ENCODE measurements around the gene PLRG1. TPM values are rescaled to one million over a fixed set of nuclear protein-coding genes. Genes with fewer than 3 reads are reported as not detected.

The PLRG1 gene
- polyA plus RNA-seq, 1 donor (not counting 4 experiments of a cell fraction or from before 2014, with no cell fraction given): 132 TPM

DNA sequence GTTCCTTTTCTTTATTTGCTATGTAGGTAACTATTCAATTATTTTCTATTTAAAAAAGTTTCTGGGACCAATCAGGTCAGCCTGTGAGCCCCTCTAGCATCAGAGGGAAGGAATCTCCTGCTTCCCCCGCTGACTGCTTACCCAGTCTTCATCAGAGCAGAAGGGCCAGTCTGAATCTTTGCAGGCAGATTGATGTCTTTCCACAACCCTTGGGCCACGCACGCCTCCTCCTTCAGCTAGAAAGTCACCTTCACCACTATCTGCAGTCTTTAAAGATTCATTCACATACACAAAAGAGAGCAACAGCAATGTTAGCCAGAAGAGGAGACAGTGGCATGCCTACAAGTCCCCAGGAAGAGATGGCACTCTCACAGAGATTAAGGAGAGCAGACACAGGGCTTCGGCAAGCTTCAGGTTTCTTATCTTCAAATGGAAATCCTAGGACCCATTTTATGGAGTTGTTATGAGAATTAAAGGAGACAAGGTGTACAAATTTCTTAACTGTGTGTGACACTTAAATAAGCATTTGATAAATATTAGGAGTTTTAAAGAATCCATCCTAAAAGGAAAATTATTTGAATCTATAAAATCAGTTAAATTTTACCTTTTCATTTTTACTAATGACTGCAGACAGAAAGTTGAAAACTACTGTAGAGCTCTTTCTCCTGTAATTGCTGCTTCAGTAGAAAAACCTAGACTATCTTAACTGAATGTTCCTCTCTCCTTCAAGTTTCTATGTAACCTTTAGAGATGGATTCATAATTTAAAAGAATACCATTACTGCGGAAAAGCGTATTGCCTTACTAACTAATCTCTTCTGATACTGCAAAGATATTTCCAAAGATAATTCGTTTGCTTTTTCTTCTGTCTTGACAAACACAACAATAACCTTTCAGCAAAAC lies 39.3 kb upstream of the PLRG1 start:
- no peak overlapping the region for H3K4me2 ChIP-seq (ENCODE audit: control insufficient read depth, extremely low read depth, insufficient read depth, low read depth, low read length)
- FAIRE-seq (no peak), DNase-seq (ENCODE audit: low read depth, low spot score) (no peak)
- dilution Hi-C loops (cut with MboI; ENCODE audit: extremely low pct_ligation_motif_present, low sequenced_read_pairs): no loop called here
- H4K20me1 ChIP-seq (ENCODE audit: control insufficient read depth, extremely low read depth, insufficient read depth, low read length): no peaks in the 10 kb centered on the region
- no peak overlapping the region for H3K9ac ChIP-seq (ENCODE audit: control insufficient read depth, extremely low read depth, insufficient read depth, low read length)
- no peaks in the 10 kb centered on the region for H3K4me1 ChIP-seq (ENCODE audit: control insufficient read depth, extremely low read depth, insufficient read depth, low read length)
- no peaks in the 10 kb centered on the region for H3K79me2 ChIP-seq (ENCODE audit: control insufficient read depth, insufficient read depth, low read length)
- no peaks in the 10 kb centered on the region for H3K9me3 ChIP-seq (ENCODE audit: control insufficient read depth, low read depth, low read length)
- H2AFZ ChIP-seq (ENCODE audit: control insufficient read depth, low read length): no peak overlapping the region
- no peak overlapping the region for H3K27ac ChIP-seq (ENCODE audit: control insufficient read depth, insufficient read depth, low read length)
- no peaks in the 10 kb centered on the region for H3K36me3 ChIP-seq (ENCODE audit: control insufficient read depth in 2 of 2, extremely low read depth in 1 of 2, insufficient read depth in 2 of 2, low read length in 2 of 2)
- H3K9me1 ChIP-seq (ENCODE audit: control insufficient read depth, extremely low read depth, insufficient read depth, low read length): no peaks in the 10 kb centered on the region
- TF ChIP-seq, protein P1, sequence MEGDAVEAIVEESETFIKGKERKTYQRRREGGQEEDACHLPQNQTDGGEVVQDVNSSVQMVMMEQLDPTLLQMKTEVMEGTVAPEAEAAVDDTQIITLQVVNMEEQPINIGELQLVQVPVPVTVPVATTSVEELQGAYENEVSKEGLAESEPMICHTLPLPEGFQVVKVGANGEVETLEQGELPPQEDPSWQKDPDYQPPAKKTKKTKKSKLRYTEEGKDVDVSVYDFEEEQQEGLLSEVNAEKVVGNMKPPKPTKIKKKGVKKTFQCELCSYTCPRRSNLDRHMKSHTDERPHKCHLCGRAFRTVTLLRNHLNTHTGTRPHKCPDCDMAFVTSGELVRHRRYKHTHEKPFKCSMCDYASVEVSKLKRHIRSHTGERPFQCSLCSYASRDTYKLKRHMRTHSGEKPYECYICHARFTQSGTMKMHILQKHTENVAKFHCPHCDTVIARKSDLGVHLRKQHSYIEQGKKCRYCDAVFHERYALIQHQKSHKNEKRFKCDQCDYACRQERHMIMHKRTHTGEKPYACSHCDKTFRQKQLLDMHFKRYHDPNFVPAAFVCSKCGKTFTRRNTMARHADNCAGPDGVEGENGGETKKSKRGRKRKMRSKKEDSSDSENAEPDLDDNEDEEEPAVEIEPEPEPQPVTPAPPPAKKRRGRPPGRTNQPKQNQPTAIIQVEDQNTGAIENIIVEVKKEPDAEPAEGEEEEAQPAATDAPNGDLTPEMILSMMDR (optimal IDR thresholded peaks at IDR 0.05 in 1 of 3, IDR thresholded peaks at IDR 0.05 in 1 of 3, conservative IDR thresholded peaks at IDR 0.05 in 1 of 3; ENCODE audit: extremely low read depth in 1 of 3, insufficient read depth in 2 of 3, low read length in 3 of 3): no peak
- TF ChIP-seq EZH2 (IDR thresholded peaks at IDR 0.05; ENCODE audit: low read length): no peak
- H3K4me3 ChIP-seq (ENCODE audit: control insufficient read depth in 2 of 3, extremely low read depth in 1 of 3, insufficient read depth in 2 of 3, low read depth in 1 of 3, low read length in 3 of 3): no peak overlapping the region
- H3K27me3 ChIP-seq (ENCODE audit: control insufficient read depth, extremely low read depth, insufficient read depth, low read length): peaks cover 3% of the 10 kb centered on the region

DNA sequence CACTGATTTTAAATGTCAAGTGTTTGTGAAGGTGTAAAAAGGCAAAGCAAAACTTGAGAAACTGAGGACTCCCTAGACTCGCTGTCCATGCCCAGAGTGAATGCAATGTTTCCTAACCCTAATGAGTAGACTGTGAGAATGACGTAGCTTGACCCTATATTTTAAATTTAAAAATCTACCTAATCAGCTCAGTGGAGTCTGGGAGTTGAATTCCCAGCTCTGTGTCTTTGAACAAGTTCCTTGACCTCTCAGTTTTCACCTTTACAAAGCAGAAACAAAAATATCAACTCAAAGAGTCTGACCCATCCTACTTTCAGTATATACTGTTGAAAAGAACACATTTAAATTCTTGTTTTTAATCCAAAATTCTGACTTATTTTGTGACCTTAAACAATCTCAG lies 38.0 kb upstream of the PLRG1 start:
- Histone ChIP-seq H3K4me3 (ENCODE audit: control insufficient read depth in 2 of 3, extremely low read depth in 1 of 3, insufficient read depth in 2 of 3, low read depth in 1 of 3, low read length in 3 of 3) (no peak overlapping the region), H3K4me1 (ENCODE audit: control insufficient read depth, extremely low read depth, insufficient read depth, low read length) (no peaks in the 10 kb centered on the region), H3K27ac (ENCODE audit: control insufficient read depth, insufficient read depth, low read length) (no peak overlapping the region), H3K79me2 (ENCODE audit: control insufficient read depth, insufficient read depth, low read length) (no peaks in the 10 kb centered on the region), H2AFZ (ENCODE audit: control insufficient read depth, low read length) (no peak overlapping the region), H3K9me3 (ENCODE audit: control insufficient read depth, low read depth, low read length) (no peaks in the 10 kb centered on the region), H3K36me3 (ENCODE audit: control insufficient read depth in 2 of 2, extremely low read depth in 1 of 2, insufficient read depth in 2 of 2, low read length in 2 of 2) (no peaks in the 10 kb centered on the region), H3K9ac (ENCODE audit: control insufficient read depth, extremely low read depth, insufficient read depth, low read length) (no peak overlapping the region), H3K27me3 (ENCODE audit: control insufficient read depth, extremely low read depth, insufficient read depth, low read length) (peaks cover 3% of the 10 kb centered on the region), H4K20me1 (ENCODE audit: control insufficient read depth, extremely low read depth, insufficient read depth, low read length) (no peaks in the 10 kb centered on the region), H3K9me1 (ENCODE audit: control insufficient read depth, extremely low read depth, insufficient read depth, low read length) (no peaks in the 10 kb centered on the region), H3K4me2 (ENCODE audit: control insufficient read depth, extremely low read depth, insufficient read depth, low read depth, low read length) (no peak overlapping the region)
- DNase-seq (ENCODE audit: low read depth, low spot score) (no peak), FAIRE-seq (no peak)
- dilution Hi-C loops (cut with MboI; ENCODE audit: extremely low pct_ligation_motif_present, low sequenced_read_pairs): no loop called here
- no peak for TF ChIP-seq EZH2 (IDR thresholded peaks at IDR 0.05; ENCODE audit: low read length)
- TF ChIP-seq, protein P1 (optimal IDR thresholded peaks at IDR 0.05 in 1 of 3, IDR thresholded peaks at IDR 0.05 in 1 of 3, conservative IDR thresholded peaks at IDR 0.05 in 1 of 3; ENCODE audit: extremely low read depth in 1 of 3, insufficient read depth in 2 of 3, low read length in 3 of 3): no peak
